Stimulated activated naive CD8-positive, alpha-beta T cell treated with anti-CD3 and anti-CD28 coated beads, Interleukin-15, Interleukin-2, amounts not matched to agents 100 ng/mL and 50 ng/mL, for 24 hours (primary cell): ENCODE data around the gene BCCIP.

Experiments used
- H3K27ac Mint-ChIP-seq: one replicate; pipeline ENCODE4 v1.8.0; 2021; ENCODE audit warnings: mild to moderate bottlenecking, mixed read lengths
- H3K27me3 Mint-ChIP-seq: one replicate; pipeline ENCODE4 v1.8.0; 2021; ENCODE audit warnings: mixed read lengths
- H3K36me3 Mint-ChIP-seq: one replicate; pipeline ENCODE4 v1.8.0; 2021; ENCODE audit warnings: low read depth, mixed read lengths
- H3K4me1 Mint-ChIP-seq: one replicate; pipeline ENCODE4 v1.8.0; 2021; ENCODE audit warnings: low read depth, mixed read lengths
- H3K4me3 Mint-ChIP-seq: one replicate; pipeline ENCODE4 v1.8.0; 2021; ENCODE audit warnings: mild to moderate bottlenecking, mixed read lengths
- H3K9me3 Mint-ChIP-seq: one replicate; pipeline ENCODE4 v1.8.0; 2021; ENCODE audit warnings: mixed read lengths

Gene BCCIP

GRCh38 chr10:125822878-125823662 is at the start of gene BCCIP, which contains the start of gene UROS:
Gene BCCIP, plus strand, starts transcription at chr10:125823546. Its CDS starts 12 bp downstream, at chr10:125823558.
Gene UROS, minus strand, starts transcription at chr10:125823258. Its CDS starts 6,759 bp downstream, at chr10:125816499.
- Mint-ChIP-seq H3K27ac (peak within 1 kb of the TSS; percentile 89), H3K36me3 (peaks cover 24% of the 10 kb centered on the region), H3K4me1 (peaks cover 33% of the 10 kb centered on the region), H3K9me3 (no peaks in the 10 kb centered on the region), H3K27me3 (no peaks in the 10 kb centered on the region), H3K4me3 (no peak within 1 kb of the TSS)

GRCh38 chr10:125773687-125774543 is 49.4 kb upstream of the BCCIP start:
- Mint-ChIP-seq H3K4me1 (no peaks in the 10 kb centered on the region), H3K27ac (no peak overlapping the region), H3K36me3 (peaks cover 4% of the 10 kb centered on the region), H3K4me3 (no peak overlapping the region), H3K9me3 (no peaks in the 10 kb centered on the region), H3K27me3 (no peaks in the 10 kb centered on the region)

- no peaks in the 10 kb centered on the region for H3K9me3 Mint-ChIP-seq
- H3K27ac Mint-ChIP-seq, result no peak overlapping the region
- peaks cover 4% of the 10 kb centered on the region for H3K36me3 Mint-ChIP-seq
- no peaks in the 10 kb centered on the region for H3K27me3 Mint-ChIP-seq
- no peak overlapping the region for H3K4me3 Mint-ChIP-seq
- no peaks in the 10 kb centered on the region for H3K4me1 Mint-ChIP-seq
Measured at GRCh38 chr10:125774581-125775191, 48.7 kb upstream of the BCCIP start.

GRCh38 chr10:125775491-125776106 is 47.7 kb upstream of the BCCIP start, which contains the start of gene MMP21:
Gene MMP21, minus strand, starts transcription at chr10:125775821. Its CDS starts 0 bp downstream, at chr10:125775821.
- Mint-ChIP-seq H3K4me3 (no peak within 1 kb of the TSS), H3K27ac (no peak within 1 kb of the TSS)

GRCh38 chr10:125777806-125778205 is 45.5 kb upstream of the BCCIP start:
- Mint-ChIP-seq H3K9me3 (no peaks in the 10 kb centered on the region), H3K27ac (no peak overlapping the region), H3K27me3 (no peaks in the 10 kb centered on the region), H3K36me3 (no peaks in the 10 kb centered on the region), H3K4me1 (no peaks in the 10 kb centered on the region), H3K4me3 (no peak overlapping the region)

More at GRCh38 chr10:125775491-125776106, 47.7 kb upstream of the BCCIP start, which contains the start of gene MMP21:
- no peaks in the 10 kb centered on the region for H3K27me3 Mint-ChIP-seq
- H3K36me3 Mint-ChIP-seq, result no peaks in the 10 kb centered on the region
- no peaks in the 10 kb centered on the region for H3K4me1 Mint-ChIP-seq
- no peaks in the 10 kb centered on the region for H3K9me3 Mint-ChIP-seq

- Mint-ChIP-seq H3K36me3 (no peaks in the 10 kb centered on the region), H3K9me3 (no peaks in the 10 kb centered on the region), H3K27ac (no peak overlapping the region), H3K4me1 (no peaks in the 10 kb centered on the region), H3K4me3 (no peak overlapping the region), H3K27me3 (no peaks in the 10 kb centered on the region)
Measured at GRCh38 chr10:125778556-125778955, 44.8 kb upstream of the BCCIP start.

- no peaks in the 10 kb centered on the region for H3K9me3 Mint-ChIP-seq
- no peaks in the 10 kb centered on the region for H3K27me3 Mint-ChIP-seq
- H3K27ac Mint-ChIP-seq, result no peak overlapping the region
- H3K4me1 Mint-ChIP-seq, result no peaks in the 10 kb centered on the region
- no peaks in the 10 kb centered on the region for H3K36me3 Mint-ChIP-seq
- no peak overlapping the region for H3K4me3 Mint-ChIP-seq
Measured at GRCh38 chr10:125779403-125780327, 43.7 kb upstream of the BCCIP start.

GRCh38 chr10:125781374-125781773 is 42.0 kb upstream of the BCCIP start:
- Mint-ChIP-seq H3K4me3 (no peak overlapping the region), H3K4me1 (no peaks in the 10 kb centered on the region), H3K9me3 (no peaks in the 10 kb centered on the region), H3K27me3 (no peaks in the 10 kb centered on the region), H3K36me3 (no peaks in the 10 kb centered on the region), H3K27ac (peak overlapping the region; percentile 2)

GRCh38 chr10:125782054-125782453 is 41.3 kb upstream of the BCCIP start:
- H3K27me3 Mint-ChIP-seq, result no peaks in the 10 kb centered on the region
- no peaks in the 10 kb centered on the region for H3K36me3 Mint-ChIP-seq
- H3K4me3 Mint-ChIP-seq, result no peak overlapping the region
- H3K27ac Mint-ChIP-seq, result no peak overlapping the region
- H3K4me1 Mint-ChIP-seq, result peaks cover 4% of the 10 kb centered on the region
- H3K9me3 Mint-ChIP-seq, result no peaks in the 10 kb centered on the region

- H3K27me3 Mint-ChIP-seq, result no peaks in the 10 kb centered on the region
- H3K4me3 Mint-ChIP-seq, result no peak overlapping the region
- H3K27ac Mint-ChIP-seq, result no peak overlapping the region
- peaks cover 9% of the 10 kb centered on the region for H3K4me1 Mint-ChIP-seq
- H3K9me3 Mint-ChIP-seq, result no peaks in the 10 kb centered on the region
- no peaks in the 10 kb centered on the region for H3K36me3 Mint-ChIP-seq
Measured at GRCh38 chr10:125782616-125783015, 40.7 kb upstream of the BCCIP start.

GRCh38 chr10:125783408-125783807 is 39.9 kb upstream of the BCCIP start:
- no peaks in the 10 kb centered on the region for H3K36me3 Mint-ChIP-seq
- H3K9me3 Mint-ChIP-seq, result no peaks in the 10 kb centered on the region
- peaks cover 17% of the 10 kb centered on the region for H3K4me1 Mint-ChIP-seq
- H3K4me3 Mint-ChIP-seq, result no peak overlapping the region
- H3K27ac Mint-ChIP-seq, result no peak overlapping the region
- H3K27me3 Mint-ChIP-seq, result no peaks in the 10 kb centered on the region

GRCh38 chr10:125783957-125784356 is 39.4 kb upstream of the BCCIP start:
- no peaks in the 10 kb centered on the region for H3K9me3 Mint-ChIP-seq
- H3K4me1 Mint-ChIP-seq, result peaks cover 21% of the 10 kb centered on the region
- H3K27me3 Mint-ChIP-seq, result no peaks in the 10 kb centered on the region
- no peaks in the 10 kb centered on the region for H3K36me3 Mint-ChIP-seq
- H3K4me3 Mint-ChIP-seq, result no peak overlapping the region
- H3K27ac Mint-ChIP-seq, result no peak overlapping the region

- H3K4me1 Mint-ChIP-seq, result peaks cover 21% of the 10 kb centered on the region
- H3K4me3 Mint-ChIP-seq, result no peak overlapping the region
- peaks cover 10% of the 10 kb centered on the region for H3K36me3 Mint-ChIP-seq
- no peaks in the 10 kb centered on the region for H3K9me3 Mint-ChIP-seq
- H3K27ac Mint-ChIP-seq, result no peak overlapping the region
- no peaks in the 10 kb centered on the region for H3K27me3 Mint-ChIP-seq
Measured at GRCh38 chr10:125785791-125786190, 37.6 kb upstream of the BCCIP start.
